IMR-90 (cell line): Measurements from ENCODE around the gene HRH1. TPM values are rescaled to one million over a fixed set of nuclear protein-coding genes. Genes with fewer than 3 reads are reported as not detected.
"Not testable (repeated sequence)": the region's sequence is repeated elsewhere in the genome, so short reads cannot be mapped to it uniquely, and the experiment has no call there.

Source experiments
- ATAC-seq: fragments of 200-7000 bp; cut with Tn5 transposase; 2 replicates; pipeline ENCODE4 v1.9.1; 2020; ENCODE audit warnings: low read depth, mild to moderate bottlenecking, moderate library complexity
- BruUV-seq: library from RNA; stranded (reverse); fragments of 400-500 nt; replicated peaks from 2 replicates; lab custom pipeline; 2021; lab: Mats Ljungman, UMichigan
- CTCF ChIA-PET: fragments of 300-600 bp; formaldehyde crosslinking; extraction: SDS; loops from one replicate; lab custom pipeline; 2021; ENCODE audit warnings: antibody characterized with exemption; lab: Yijun Ruan, JAX
- POLR2A ChIA-PET: fragments of 300-600 bp; sonication (Branson Sonifier 250); formaldehyde crosslinking; loops from one replicate; lab custom pipeline; 2022; ENCODE audit warnings: antibody characterized with exemption; ENCODE audit not compliant: unreplicated experiment; lab: Charles Lee
- DNase-seq: peaks from one replicate; pipeline ENCODE4 v3.0.0; 2013
- H2AFZ ChIP-seq: replicated peaks from 2 replicates; pipeline ENCODE3; 2013; ENCODE audit warnings: low read length, mild to moderate bottlenecking; ENCODE audit not compliant: poor library complexity
- H2AK5ac ChIP-seq: 2 replicates; pipeline ENCODE4 v1.6.1; 2013; ENCODE audit warnings: low read depth, low read length, inconsistent platforms
- H2AK9ac ChIP-seq: replicated peaks from 2 replicates; pipeline ENCODE3; 2013; ENCODE audit warnings: mild to moderate bottlenecking, low read depth, low read length, moderate library complexity; ENCODE audit not compliant: poor library complexity
- H2BK120ac ChIP-seq: 2 replicates; pipeline ENCODE4 v1.6.1; 2013; ENCODE audit warnings: low read depth, low read length, inconsistent platforms
- H2BK15ac ChIP-seq: 3 replicates; pipeline ENCODE4 v1.6.1; 2013; ENCODE audit warnings: low read depth, low read length, inconsistent platforms
- H2BK20ac ChIP-seq: 2 replicates; pipeline ENCODE4 v1.6.1; 2013; ENCODE audit warnings: low read depth, mild to moderate bottlenecking, inconsistent platforms, low read length, moderate library complexity
- H2BK5ac ChIP-seq: 2 replicates; pipeline ENCODE4 v1.6.1; 2013; ENCODE audit warnings: mild to moderate bottlenecking, low read depth, low read length, inconsistent platforms; ENCODE audit not compliant: poor library complexity, severe bottlenecking
- H3K14ac ChIP-seq: replicated peaks from 2 replicates; pipeline ENCODE4 v1.6.1; 2013; ENCODE audit warnings: low read depth, low read length, inconsistent platforms
- H3K18ac ChIP-seq: 2 replicates; pipeline ENCODE4 v1.6.1; 2013; ENCODE audit warnings: low read depth, low read length, control low read depth
- H3K23ac ChIP-seq: 2 replicates; pipeline ENCODE4 v1.6.1; 2013; ENCODE audit warnings: low read depth, low read length, inconsistent platforms
- H3K27ac ChIP-seq: 2 replicates; pipeline ENCODE4 v1.5.1; 2013; ENCODE audit warnings: mild to moderate bottlenecking, control low read depth, low read length; ENCODE audit not compliant: insufficient read depth
- H3K27me3 ChIP-seq: 2 replicates; pipeline ENCODE4 v1.6.1; 2013; ENCODE audit warnings: low read length; ENCODE audit not compliant: control insufficient read depth, insufficient read depth
- H3K36me3 ChIP-seq: 2 replicates; pipeline ENCODE4 v1.6.1; 2013; ENCODE audit warnings: low read length, mixed read lengths; ENCODE audit not compliant: control insufficient read depth, insufficient read depth
- H3K4ac ChIP-seq: 2 replicates; pipeline ENCODE4 v1.6.1; 2013; ENCODE audit warnings: low read depth, low read length, inconsistent platforms
- H3K4me1 ChIP-seq: 2 replicates; pipeline ENCODE4 v1.6.1; 2013; ENCODE audit warnings: low read length, mixed read lengths; ENCODE audit not compliant: control insufficient read depth, insufficient read depth
- H3K4me2 ChIP-seq: 2 replicates; pipeline ENCODE4 v1.6.1; 2013; ENCODE audit warnings: low read depth, mild to moderate bottlenecking, control low read depth, low read length, moderate library complexity
- H3K4me3 ChIP-seq: 2 replicates; pipeline ENCODE4 v1.5.1; 2013; ENCODE audit warnings: low read depth, mild to moderate bottlenecking, control low read depth, low read length, moderate library complexity; ENCODE audit not compliant: insufficient read depth
- H3K56ac ChIP-seq: 2 replicates; pipeline ENCODE4 v1.6.1; 2013; ENCODE audit warnings: low read length, inconsistent platforms; ENCODE audit not compliant: insufficient read depth; ENCODE audit errors: extremely low read depth
- H3K79me1 ChIP-seq, 2 experiments: 2 replicates each; pipeline ENCODE4 v1.6.1; 2013; ENCODE audit warnings: low read length in 2 of 2, inconsistent platforms in 1 of 2, low read depth in 1 of 2
- H3K9ac ChIP-seq: 2 replicates; pipeline ENCODE4 v1.6.1; 2013; ENCODE audit warnings: low read depth, low read length, control low read depth
- H3K9me1 ChIP-seq: 2 replicates; pipeline ENCODE4 v1.6.1; 2013; ENCODE audit warnings: low read length, inconsistent platforms; ENCODE audit not compliant: insufficient read depth
- H3K9me3 ChIP-seq: 2 replicates; pipeline ENCODE4 v1.6.1; 2013; ENCODE audit warnings: low read length; ENCODE audit not compliant: control insufficient read depth, insufficient read depth
- H4K20me1 ChIP-seq: 2 replicates; pipeline ENCODE4 v1.6.1; 2013; ENCODE audit warnings: low read length, inconsistent platforms; ENCODE audit not compliant: insufficient read depth
- H4K5ac ChIP-seq: 2 replicates; pipeline ENCODE4 v1.6.1; 2013; ENCODE audit warnings: mild to moderate bottlenecking, low read depth, low read length, control low read depth
- H4K8ac ChIP-seq, 2 experiments: 2 replicates each; pipeline ENCODE4 v1.6.1; 2013; ENCODE audit warnings: low read depth in 2 of 2, low read length in 2 of 2, control low read depth in 1 of 2, inconsistent platforms in 1 of 2
- H4K91ac ChIP-seq: 2 replicates; pipeline ENCODE4 v1.6.1; 2013; ENCODE audit warnings: low read depth, low read length, inconsistent platforms; ENCODE audit not compliant: insufficient read depth
- CEBPB ChIP-seq: IDR thresholded peaks from 2 replicates; pipeline ENCODE4 v1.6.1; 2012; ENCODE audit warnings: low read depth, low read length, improper control_type of control experiment
- WGBS, 2 experiments: methylation state at CpG; one replicate each; pipeline versions ENCODE4 v1.1.5 to v1.1.7; 2013; ENCODE audit warnings: missing lambda C conversion rate in 2 of 2; ENCODE audit not compliant: insufficient read length in 1 of 2; ENCODE audit errors: extremely low coverage in 2 of 2; 5-methylcytosine and 5-hydroxymethylcytosine counted together
- dilution Hi-C: fragments of 300-500 bp; cut with HindIII; formaldehyde crosslinking; loops from one replicate; pipeline ENCODE4 v1.14.3; 2018; ENCODE audit warnings: low sequenced_read_pairs; ENCODE audit not compliant: unreplicated experiment
- in situ Hi-C: fragments of 300-500 bp; cut with MboI; formaldehyde crosslinking; loops from 3 replicates; pipeline ENCODE4 v1.14.3; 2019; ENCODE audit warnings: low sequenced_read_pairs, inconsistent platforms, mixed read lengths
- intact Hi-C: fragments of 100-400 bp; cut with micrococcal nuclease; formaldehyde crosslinking; loops from 2 replicates; pipeline ENCODE4 v1.10.0; 2022
- polyA plus RNA-seq, 3 experiments: library from polyadenylated mRNA; depleted of rRNA; stranded (reverse); fragments of >200 nt; gene quantifications; 2 replicates each; pipeline ENCODE4 v1.2.3, GENCODE V29; 2012; ENCODE audit warnings: low replicate concordance in 1 of 3
- total RNA-seq: library from RNA; depleted of rRNA; stranded (reverse); fragments of >200 nt; gene quantifications from 2 replicates; pipeline ENCODE4 v1.2.3, GENCODE V29; 2012

The HRH1 gene
- total and polyA plus RNA-seq, 2 of the 4 experiments (the other 2 are of a cell fraction): 7.6 to 16.1 TPM

GRCh38 chr3:11217370-11217769 is 63.1 kb downstream of the HRH1 start:
- POLR2A ChIA-PET, H2AK5ac ChIP-seq: not testable (repeated sequence)

More at GRCh38 chr3:11217370-11217769, 63.1 kb downstream of the HRH1 start:
- DNase-seq, H3K27ac ChIP-seq, H2BK120ac ChIP-seq, H4K20me1 ChIP-seq, H3K23ac ChIP-seq, H4K91ac ChIP-seq, H2BK15ac ChIP-seq, H3K56ac ChIP-seq, H3K4ac ChIP-seq, H3K27me3 ChIP-seq, in situ Hi-C loops, H3K9ac ChIP-seq, H2BK5ac ChIP-seq, intact Hi-C loops, dilution Hi-C loops, H4K5ac ChIP-seq, H3K4me2 ChIP-seq, H3K4me3 ChIP-seq, H3K9me1 ChIP-seq, H2AK9ac ChIP-seq, H4K8ac ChIP-seq, H3K14ac ChIP-seq, H3K18ac ChIP-seq, H3K9me3 ChIP-seq, H3K36me3 ChIP-seq, H2AFZ ChIP-seq, H2BK20ac ChIP-seq, ATAC-seq, H3K4me1 ChIP-seq, BruUV-seq: not testable (repeated sequence)
- H3K79me1 ChIP-seq: peaks cover 27 to 60% of the 10 kb centered on the region in 2 experiments
- 93% methylated on average over 5 of the region's 6 CpGs; no CpG with 5 or more reads in 1 of the 2 experiments for WGBS, 2 experiments
- TF ChIP-seq CEBPB: 0 out of 2 replicates have a peak, but pooled peaks have one; percentile 2
- CTCF ChIA-PET: interaction anchor here (0.6 kb wide), 1 partner anchor 55 kb away, joined by 4 read pairs; the partner anchor contains the start of gene ATG7
